ENCODE results near the gene GUCD1. TPM values are rescaled to one million over a fixed set of nuclear protein-coding genes. Genes with fewer than 3 reads are reported as not detected.

The GUCD1 gene
- polyA plus RNA-seq, 3 donors: 67.1 to 85.9 (median 72.5) TPM

GRCh38 chr22:24496661-24497060 is 58.3 kb downstream of the GUCD1 start:
- Mint-ChIP-seq H3K27ac (peak overlapping the region in 1 of 7 donors; percentile 38), H3K36me3 (peaks cover 9 to 10% of the 10 kb centered on the region in 2 donors), H3K9me3 (peaks cover 0 to 12% (median 7%) of the 10 kb centered on the region in 7 donors), H3K4me3 (no peak overlapping the region), H3K4me1 (peaks cover 34% of the 10 kb centered on the region), H3K27me3 (ENCODE audit: low read depth in 3 of 3) (peaks cover 34 to 39% (median 39%) of the 10 kb centered on the region in 3 donors)
- DNase-seq: no peak
- Histone ChIP-seq H3K9me3 (replicated peaks in 1 of 2; ENCODE audit: control insufficient read depth in 1 of 2, insufficient read depth in 1 of 2, low read length in 2 of 2) (peaks cover 4 to 7% of the 10 kb centered on the region in 2 donors), H3K4me2 (replicated peaks; ENCODE audit: extremely low read depth, low read length, poor library complexity, severe bottlenecking) (no peak overlapping the region), H3K27me3 (ENCODE audit: control insufficient read depth in 2 of 2, insufficient read depth in 2 of 2, low read length in 2 of 2) (peaks cover 12 to 23% of the 10 kb centered on the region in 2 donors), H3K36me3 (replicated peaks in 1 of 2; ENCODE audit: control insufficient read depth in 1 of 2, insufficient read depth in 2 of 2, low read length in 2 of 2) (no peaks in the 10 kb centered on the region), H3K4me3 (replicated peaks in 1 of 3; ENCODE audit: low read depth in 2 of 3, low read length in 3 of 3) (no peak overlapping the region), H3K79me2 (ENCODE audit: insufficient read depth, low read length) (no peaks in the 10 kb centered on the region), H3K27ac (ENCODE audit: low read depth in 1 of 2, low read length in 2 of 2) (no peak overlapping the region), H4K20me1 (ENCODE audit: insufficient read depth, low read length) (no peaks in the 10 kb centered on the region), H3K9ac (ENCODE audit: insufficient read depth, low read length, poor library complexity, severe bottlenecking) (no peak overlapping the region), H3K4me1 (ENCODE audit: control insufficient read depth in 1 of 2, insufficient read depth in 2 of 2, low read length in 2 of 2) (peaks cover 25 to 29% of the 10 kb centered on the region in 2 donors), H2AFZ (ENCODE audit: insufficient read depth, low read depth, low read length, poor library complexity, severe bottlenecking) (no peak overlapping the region)
- intact Hi-C loops (cut with micrococcal nuclease): loop anchor here in 1 of 2 donors (5.0 kb wide), 1 partner anchor 41 kb away; no protein-coding TSS in a partner anchor
- TF ChIP-seq CTCF (IDR thresholded peaks at IDR 0.05): no peak
- WGBS (ENCODE audit: insufficient coverage): 83% methylated on average over 2 of the region's 2 CpGs

- Histone ChIP-seq H4K20me1 (ENCODE audit: insufficient read depth, low read length) (no peaks in the 10 kb centered on the region), H3K27me3 (ENCODE audit: control insufficient read depth in 2 of 2, insufficient read depth in 2 of 2, low read length in 2 of 2) (peaks cover 12 to 23% of the 10 kb centered on the region in 2 donors), H3K27ac (ENCODE audit: low read depth in 1 of 2, low read length in 2 of 2) (no peak overlapping the region), H3K9ac (ENCODE audit: insufficient read depth, low read length, poor library complexity, severe bottlenecking) (no peak overlapping the region), H3K4me1 (ENCODE audit: control insufficient read depth in 1 of 2, insufficient read depth in 2 of 2, low read length in 2 of 2) (peaks cover 25 to 29% of the 10 kb centered on the region in 2 donors), H2AFZ (ENCODE audit: insufficient read depth, low read depth, low read length, poor library complexity, severe bottlenecking) (no peak overlapping the region), H3K4me3 (replicated peaks in 1 of 3; ENCODE audit: low read depth in 2 of 3, low read length in 3 of 3) (no peak overlapping the region), H3K4me2 (replicated peaks; ENCODE audit: extremely low read depth, low read length, poor library complexity, severe bottlenecking) (no peak overlapping the region), H3K9me3 (replicated peaks in 1 of 2; ENCODE audit: control insufficient read depth in 1 of 2, insufficient read depth in 1 of 2, low read length in 2 of 2) (peaks cover 4 to 7% of the 10 kb centered on the region in 2 donors), H3K36me3 (replicated peaks in 1 of 2; ENCODE audit: control insufficient read depth in 1 of 2, insufficient read depth in 2 of 2, low read length in 2 of 2) (no peaks in the 10 kb centered on the region), H3K79me2 (ENCODE audit: insufficient read depth, low read length) (no peaks in the 10 kb centered on the region)
- TF ChIP-seq CTCF (IDR thresholded peaks at IDR 0.05): no peak
- H3K9me3 Mint-ChIP-seq: peaks cover 0 to 12% (median 7%) of the 10 kb centered on the region in 7 donors
- peak overlapping the region in 1 of 7 donors; percentile 38 for H3K27ac Mint-ChIP-seq
- no peak overlapping the region for H3K4me3 Mint-ChIP-seq
- peaks cover 36 to 40% (median 39%) of the 10 kb centered on the region in 3 donors for H3K27me3 Mint-ChIP-seq (ENCODE audit: low read depth in 3 of 3)
- DNase-seq: no peak
- H3K36me3 Mint-ChIP-seq: peaks cover 9 to 10% of the 10 kb centered on the region in 2 donors
- WGBS (ENCODE audit: insufficient coverage): 94% methylated on average over 3 of the region's 5 CpGs
- H3K4me1 Mint-ChIP-seq: peaks cover 34% of the 10 kb centered on the region
- intact Hi-C loops (cut with micrococcal nuclease): loop anchor here in 1 of 2 donors (5.0 kb wide), 1 partner anchor 41 kb away; no protein-coding TSS in a partner anchor
Measured at GRCh38 chr22:24496234-24496633, 58.7 kb downstream of the GUCD1 start.

All from CD14-positive monocyte (primary cell).